SJCRH30 (cell line): Measurements from ENCODE around the gene CTAGE4. TPM values are rescaled to one million over a fixed set of nuclear protein-coding genes. Genes with fewer than 3 reads are reported as not detected.
"Not testable (repeated sequence)": the region's sequence is repeated elsewhere in the genome, so short reads cannot be mapped to it uniquely, and the experiment has no call there.

Experiments
- DNase-seq, 2 experiments: peaks; one replicate each; pipeline ENCODE4 v3.0.0-alpha.2; 2015 to 2020
- H3K27ac ChIP-seq: fragments of 250-450 bp; sonication (Bioruptor Pico); 2 replicates; pipeline ENCODE4 v1.5.1; 2020; ENCODE audit warnings: mild to moderate bottlenecking, moderate library complexity
- H3K27me3 ChIP-seq: fragments of 250-450 bp; sonication (Bioruptor Pico); 2 replicates; pipeline ENCODE4 v1.5.1; 2020; ENCODE audit warnings: mild to moderate bottlenecking, moderate library complexity
- H3K36me3 ChIP-seq: fragments of 250-450 bp; sonication (Bioruptor Pico); 2 replicates; pipeline ENCODE4 v1.5.1; 2020; ENCODE audit warnings: mild to moderate bottlenecking, moderate library complexity
- H3K4me1 ChIP-seq: fragments of 250-450 bp; sonication (Bioruptor Pico); 2 replicates; pipeline ENCODE4 v1.5.1; 2020; ENCODE audit warnings: mild to moderate bottlenecking, moderate library complexity
- H3K4me3 ChIP-seq: fragments of 250-450 bp; sonication (Bioruptor Pico); 2 replicates; pipeline ENCODE4 v1.5.1; 2020; ENCODE audit warnings: mild to moderate bottlenecking, moderate library complexity
- H3K9me3 ChIP-seq: fragments of 250-450 bp; sonication (Bioruptor Pico); replicated peaks from 2 replicates; pipeline ENCODE4 v1.5.1; 2020; ENCODE audit warnings: mild to moderate bottlenecking, moderate library complexity
- total RNA-seq: library from RNA; depleted of rRNA; stranded (reverse); fragments of >200 nt; shearing (Covaris generic); gene quantifications from 2 replicates; pipeline ENCODE4 v1.2.3, GENCODE V29; 2014

The CTAGE4 gene
- total RNA-seq, 1 experiment from 2014 or later, result not detected

- not testable (repeated sequence) for DNase-seq, H3K4me1 ChIP-seq, H3K4me3 ChIP-seq, H3K27me3 ChIP-seq, H3K9me3 ChIP-seq, H3K27ac ChIP-seq, H3K36me3 ChIP-seq
Measured at GRCh38 chr7:144194453-144194852, 11.2 kb downstream of the CTAGE4 start.

- not testable (repeated sequence) for DNase-seq, H3K9me3 ChIP-seq, H3K27ac ChIP-seq, H3K4me1 ChIP-seq, H3K27me3 ChIP-seq, H3K4me3 ChIP-seq, H3K36me3 ChIP-seq
Measured at GRCh38 chr7:144195212-144195872, 12.1 kb downstream of the CTAGE4 start, which contains the start of gene ARHGEF35. ARHGEF35 (minus strand) TSS chr7:144195833; CDS start chr7:144188383, 7,450 bp downstream.

- H3K4me3 ChIP-seq, DNase-seq, H3K4me1 ChIP-seq, H3K9me3 ChIP-seq, H3K36me3 ChIP-seq, H3K27ac ChIP-seq, H3K27me3 ChIP-seq: not testable (repeated sequence)
Measured at GRCh38 chr7:144198934-144199333, 15.7 kb downstream of the CTAGE4 start.

DNA sequence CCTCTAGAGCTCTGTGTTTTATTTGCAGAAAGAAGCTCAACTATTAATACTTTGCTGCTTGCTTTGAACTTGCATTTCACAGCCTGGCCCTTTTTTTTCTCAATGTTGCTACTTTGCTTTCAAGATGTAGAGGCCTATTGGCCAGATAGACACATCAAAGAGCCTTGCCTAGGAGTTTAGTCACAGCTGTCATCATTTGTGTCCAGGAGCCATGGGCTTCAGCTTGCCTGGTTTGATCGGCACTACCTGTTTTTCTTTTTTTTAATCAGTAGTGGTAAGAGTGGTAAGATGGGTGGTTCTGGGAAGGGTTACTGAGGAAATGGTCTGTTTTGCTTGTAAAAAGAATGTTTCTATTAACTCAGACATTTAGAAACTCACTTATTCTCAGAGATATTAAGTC, 18.7 kb downstream of the CTAGE4 start:
- not testable (repeated sequence) for H3K36me3 ChIP-seq, H3K9me3 ChIP-seq, H3K4me1 ChIP-seq, H3K4me3 ChIP-seq, DNase-seq, H3K27me3 ChIP-seq, H3K27ac ChIP-seq

DNA sequence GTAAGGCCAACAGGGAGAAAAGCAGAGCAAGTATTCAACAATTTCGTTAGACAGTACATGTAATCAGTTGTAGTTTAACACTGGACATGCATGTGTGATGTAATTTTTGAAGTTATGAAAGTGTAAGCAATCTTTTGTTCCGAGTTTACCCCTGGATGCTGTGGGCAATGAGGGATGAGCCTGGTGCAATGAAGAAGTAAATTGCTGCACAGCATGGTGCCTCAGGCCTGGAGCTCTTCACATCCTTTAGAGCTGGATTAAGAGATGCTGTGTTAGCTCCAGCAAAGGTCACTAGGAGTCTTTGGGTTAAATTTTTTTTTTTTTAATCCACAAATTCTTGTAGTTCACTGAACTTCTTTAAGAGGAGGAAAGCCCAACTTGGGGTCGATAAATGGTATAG, 19.8 kb downstream of the CTAGE4 start:
- H3K27ac ChIP-seq, H3K4me1 ChIP-seq, H3K4me3 ChIP-seq, H3K36me3 ChIP-seq, DNase-seq, H3K9me3 ChIP-seq, H3K27me3 ChIP-seq: not testable (repeated sequence)

- H3K27me3 ChIP-seq, H3K36me3 ChIP-seq, H3K4me3 ChIP-seq, DNase-seq, H3K9me3 ChIP-seq, H3K27ac ChIP-seq, H3K4me1 ChIP-seq: not testable (repeated sequence)
Measured at GRCh38 chr7:144205306-144205705, 22.0 kb downstream of the CTAGE4 start.

DNA sequence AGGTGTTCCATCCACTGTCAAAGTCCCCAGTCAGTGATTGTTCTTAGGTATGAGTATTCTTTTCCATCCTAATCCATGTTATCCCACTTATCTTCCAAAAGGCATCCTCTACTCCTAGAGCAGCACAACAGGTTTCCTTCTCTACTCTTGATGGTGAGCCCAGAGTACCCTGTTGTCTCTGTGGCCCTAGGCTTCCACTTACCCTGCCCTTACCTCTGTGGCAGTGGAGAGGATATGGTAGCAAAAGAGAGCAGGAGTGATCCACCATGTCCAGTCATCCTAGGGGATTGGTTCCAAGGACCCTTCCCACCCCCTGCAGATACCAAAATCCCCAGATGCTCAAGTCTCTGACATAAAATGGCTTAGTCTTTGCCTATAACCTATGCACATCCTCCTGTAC, 33.9 kb downstream of the CTAGE4 start:
- DNase-seq, H3K27me3 ChIP-seq: not testable (repeated sequence)

DNA sequence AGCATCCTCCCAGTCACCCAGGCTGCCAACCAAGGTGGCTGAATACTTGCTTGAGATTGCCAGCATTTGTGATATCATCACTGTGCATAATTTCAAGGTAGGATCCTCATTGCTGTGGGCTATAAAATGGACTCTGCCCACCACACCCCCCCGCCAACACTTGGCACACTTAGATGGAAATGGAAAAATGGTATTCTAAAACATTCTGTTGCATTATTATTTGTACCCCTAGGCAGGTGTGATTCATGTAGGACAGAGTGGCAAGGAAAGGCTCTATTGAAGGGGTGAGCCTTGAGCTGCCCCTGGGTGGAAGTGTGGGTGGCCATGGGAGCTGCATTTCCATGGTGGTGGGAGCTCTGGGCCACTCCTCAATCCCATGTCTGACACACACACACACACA, 35.3 kb downstream of the CTAGE4 start:
- H3K9me3 ChIP-seq, H3K36me3 ChIP-seq, H3K4me3 ChIP-seq, DNase-seq, H3K4me1 ChIP-seq, H3K27ac ChIP-seq, H3K27me3 ChIP-seq: not testable (repeated sequence)

More for the DNA sequence above, 33.9 kb downstream of the CTAGE4 start:
- H3K4me1 ChIP-seq, H3K27ac ChIP-seq, H3K4me3 ChIP-seq, H3K36me3 ChIP-seq, H3K9me3 ChIP-seq: not testable (repeated sequence)

GRCh38 chr7:144219149-144219548, 35.9 kb downstream of the CTAGE4 start:
- H3K4me3 ChIP-seq, H3K27me3 ChIP-seq, H3K4me1 ChIP-seq, H3K9me3 ChIP-seq, H3K36me3 ChIP-seq, H3K27ac ChIP-seq, DNase-seq: not testable (repeated sequence)

GRCh38 chr7:144220531-144220930, 37.3 kb downstream of the CTAGE4 start:
- not testable (repeated sequence) for H3K36me3 ChIP-seq, H3K9me3 ChIP-seq, DNase-seq, H3K27ac ChIP-seq, H3K27me3 ChIP-seq, H3K4me1 ChIP-seq, H3K4me3 ChIP-seq

DNA sequence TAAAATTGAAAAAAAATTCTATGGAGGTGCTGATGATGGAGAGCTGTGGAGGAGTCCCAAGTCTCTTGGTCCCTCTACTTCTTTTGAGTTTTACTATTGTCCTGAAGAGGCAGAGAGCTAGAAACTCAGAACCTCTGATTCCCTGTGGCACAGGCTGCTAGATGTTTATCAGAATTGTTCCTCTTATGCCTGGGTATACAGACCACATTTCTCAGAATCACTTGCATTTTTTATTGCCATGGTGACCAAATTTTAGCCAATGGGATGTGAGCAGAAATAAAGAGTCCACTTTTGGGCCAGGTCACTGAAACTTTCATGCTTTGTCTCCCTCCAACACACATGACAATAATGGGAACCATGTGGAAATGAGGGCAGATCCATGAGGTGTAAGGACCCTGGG, 40.4 kb downstream of the CTAGE4 start:
- H3K27ac ChIP-seq, H3K9me3 ChIP-seq, H3K4me1 ChIP-seq, DNase-seq, H3K4me3 ChIP-seq, H3K36me3 ChIP-seq, H3K27me3 ChIP-seq: not testable (repeated sequence)

GRCh38 chr7:144226866-144227265, 43.6 kb downstream of the CTAGE4 start:
- not testable (repeated sequence) for H3K36me3 ChIP-seq, H3K27me3 ChIP-seq, DNase-seq, H3K9me3 ChIP-seq, H3K4me1 ChIP-seq, H3K27ac ChIP-seq, H3K4me3 ChIP-seq

- not testable (repeated sequence) for H3K36me3 ChIP-seq, DNase-seq, H3K9me3 ChIP-seq, H3K27ac ChIP-seq, H3K4me1 ChIP-seq, H3K4me3 ChIP-seq, H3K27me3 ChIP-seq
Measured at GRCh38 chr7:144228810-144229209, 45.5 kb downstream of the CTAGE4 start.

DNA sequence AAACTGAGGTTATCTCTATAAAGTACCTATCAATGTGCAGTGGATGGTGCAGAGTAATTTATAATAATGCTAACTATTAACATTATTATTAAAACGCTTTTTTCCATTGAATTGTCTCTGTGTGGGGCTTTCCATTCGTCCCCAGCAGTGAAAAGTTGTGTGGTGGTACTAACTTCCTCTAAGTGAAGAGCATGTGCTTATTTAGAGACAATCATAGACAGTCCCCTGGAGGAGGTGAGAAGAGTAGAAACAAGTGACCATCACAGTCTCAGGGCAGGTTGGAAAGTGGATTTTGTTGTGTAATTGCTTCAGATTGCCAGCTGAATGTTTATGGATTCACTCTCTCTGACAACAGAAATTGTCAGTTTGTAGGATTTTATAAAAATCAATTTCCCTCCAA, 47.8 kb downstream of the CTAGE4 start:
- H3K9me3 ChIP-seq, H3K27ac ChIP-seq, H3K4me1 ChIP-seq, DNase-seq, H3K27me3 ChIP-seq, H3K36me3 ChIP-seq, H3K4me3 ChIP-seq: not testable (repeated sequence)

DNA sequence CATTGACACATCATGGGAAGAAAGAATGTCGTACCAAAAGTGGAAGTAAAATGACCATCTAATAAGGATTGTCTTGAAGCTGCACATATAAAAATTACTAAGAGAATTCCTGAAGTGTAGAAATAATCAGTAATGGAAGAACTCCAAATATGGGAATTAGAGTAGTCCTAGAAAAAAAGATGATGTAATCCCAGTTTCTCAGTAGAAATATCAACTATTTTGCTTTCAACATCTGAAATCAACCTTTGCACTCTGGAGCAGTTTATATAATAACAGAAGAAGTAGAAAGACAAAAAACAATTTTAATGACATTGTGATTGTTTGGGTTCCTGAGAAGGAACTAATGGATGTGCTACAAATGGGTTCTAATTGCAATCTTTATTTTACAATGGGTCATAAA, 49.8 kb downstream of the CTAGE4 start:
- not testable (repeated sequence) for H3K9me3 ChIP-seq, H3K4me3 ChIP-seq, H3K36me3 ChIP-seq, H3K27me3 ChIP-seq, H3K27ac ChIP-seq, DNase-seq, H3K4me1 ChIP-seq
